Measurements from ENCODE around the gene HBB. TPM values are rescaled to one million over a fixed set of nuclear protein-coding genes. Genes with fewer than 3 reads are reported as not detected.

The HBB gene
- total RNA-seq, 1 donor from 2014 or later, result not detected

DNA sequence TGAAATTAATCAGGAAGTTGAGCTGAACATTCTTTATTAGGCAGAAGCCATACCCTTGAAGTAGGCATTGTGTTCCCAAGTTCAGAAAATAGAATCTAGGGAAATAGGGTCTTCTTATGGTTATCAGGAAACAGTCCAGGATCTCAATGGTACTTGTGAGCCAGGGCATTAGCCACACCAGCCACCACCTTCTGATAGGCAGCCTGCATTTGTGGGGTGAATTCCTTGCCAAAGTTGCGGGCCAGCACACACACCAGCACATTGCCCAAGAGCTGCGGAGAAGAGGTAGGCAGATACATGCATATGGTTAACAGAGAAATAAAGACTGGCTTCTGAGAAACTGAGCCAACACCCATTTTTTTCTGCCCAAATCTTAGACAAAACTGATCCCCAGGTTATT lies 6.0 kb upstream of the HBB start:
- no peaks in the 10 kb centered on the region for H3K4me1 Mint-ChIP-seq (ENCODE audit: low read depth)
- H3K27me3 Mint-ChIP-seq (ENCODE audit: low read depth), result peaks cover 26% of the 10 kb centered on the region
- DNase-seq (ENCODE audit: low spot score), result no peak
- no peaks in the 10 kb centered on the region for H3K36me3 Mint-ChIP-seq (ENCODE audit: low read depth)
- TF ChIP-seq, protein P1, sequence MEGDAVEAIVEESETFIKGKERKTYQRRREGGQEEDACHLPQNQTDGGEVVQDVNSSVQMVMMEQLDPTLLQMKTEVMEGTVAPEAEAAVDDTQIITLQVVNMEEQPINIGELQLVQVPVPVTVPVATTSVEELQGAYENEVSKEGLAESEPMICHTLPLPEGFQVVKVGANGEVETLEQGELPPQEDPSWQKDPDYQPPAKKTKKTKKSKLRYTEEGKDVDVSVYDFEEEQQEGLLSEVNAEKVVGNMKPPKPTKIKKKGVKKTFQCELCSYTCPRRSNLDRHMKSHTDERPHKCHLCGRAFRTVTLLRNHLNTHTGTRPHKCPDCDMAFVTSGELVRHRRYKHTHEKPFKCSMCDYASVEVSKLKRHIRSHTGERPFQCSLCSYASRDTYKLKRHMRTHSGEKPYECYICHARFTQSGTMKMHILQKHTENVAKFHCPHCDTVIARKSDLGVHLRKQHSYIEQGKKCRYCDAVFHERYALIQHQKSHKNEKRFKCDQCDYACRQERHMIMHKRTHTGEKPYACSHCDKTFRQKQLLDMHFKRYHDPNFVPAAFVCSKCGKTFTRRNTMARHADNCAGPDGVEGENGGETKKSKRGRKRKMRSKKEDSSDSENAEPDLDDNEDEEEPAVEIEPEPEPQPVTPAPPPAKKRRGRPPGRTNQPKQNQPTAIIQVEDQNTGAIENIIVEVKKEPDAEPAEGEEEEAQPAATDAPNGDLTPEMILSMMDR (IDR thresholded peaks at IDR 0.05), result no peak
- no peak overlapping the region for H3K4me3 Mint-ChIP-seq (ENCODE audit: unreplicated experiment)
- no peaks in the 10 kb centered on the region for H3K9me3 Mint-ChIP-seq (ENCODE audit: low read depth)
- H3K27ac Mint-ChIP-seq (ENCODE audit: unreplicated experiment), result no peak overlapping the region

DNA sequence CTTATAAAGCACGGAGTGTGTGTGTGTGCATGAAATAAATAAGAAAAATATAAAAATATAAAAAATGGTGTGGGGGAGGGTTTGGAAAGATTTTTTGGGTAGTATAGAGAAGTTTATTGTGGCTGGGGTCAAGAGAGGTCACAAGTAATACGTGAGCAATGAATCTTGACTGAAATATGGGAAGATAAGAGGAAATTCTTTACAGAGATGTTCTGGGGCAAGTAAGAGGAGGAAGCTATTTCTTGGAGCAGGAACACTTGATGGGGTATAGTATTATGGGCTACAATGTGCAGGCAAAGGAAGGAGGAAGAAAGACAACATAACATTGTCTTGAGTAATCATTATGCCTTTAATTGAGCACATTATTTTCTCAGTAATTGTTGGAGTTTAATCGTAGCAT lies 5.3 kb upstream of the HBB start:
- Mint-ChIP-seq H3K4me1 (ENCODE audit: low read depth) (no peaks in the 10 kb centered on the region), H3K27me3 (ENCODE audit: low read depth) (peaks cover 27% of the 10 kb centered on the region), H3K36me3 (ENCODE audit: low read depth) (no peaks in the 10 kb centered on the region), H3K4me3 (ENCODE audit: unreplicated experiment) (no peak overlapping the region), H3K9me3 (ENCODE audit: low read depth) (no peaks in the 10 kb centered on the region), H3K27ac (ENCODE audit: unreplicated experiment) (no peak overlapping the region)
- TF ChIP-seq, protein P1 (IDR thresholded peaks at IDR 0.05), result no peak
- no peak for DNase-seq (ENCODE audit: low spot score)

DNA sequence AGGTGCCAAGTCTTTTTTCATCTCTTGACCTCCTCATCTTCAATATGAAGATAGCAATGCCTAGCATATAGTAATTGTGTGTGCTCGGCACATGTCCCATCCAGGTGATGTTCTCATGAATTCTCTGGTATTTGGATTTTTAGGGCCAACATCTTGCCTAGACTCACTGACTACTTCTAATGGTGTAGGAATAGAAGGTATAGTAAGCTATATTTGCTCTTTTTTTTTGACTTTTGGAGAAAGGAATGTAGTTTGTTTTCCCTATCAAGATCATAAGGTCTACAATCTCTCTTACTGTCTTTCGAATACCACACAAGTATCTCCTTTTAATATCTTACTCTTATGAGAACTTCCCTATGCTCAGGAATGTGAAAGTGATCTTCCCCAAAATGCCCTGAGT lies 4.2 kb upstream of the HBB start:
- Mint-ChIP-seq H3K36me3 (ENCODE audit: low read depth) (no peaks in the 10 kb centered on the region), H3K4me3 (ENCODE audit: unreplicated experiment) (no peak overlapping the region), H3K4me1 (ENCODE audit: low read depth) (no peaks in the 10 kb centered on the region), H3K27ac (ENCODE audit: unreplicated experiment) (no peak overlapping the region), H3K9me3 (ENCODE audit: low read depth) (no peaks in the 10 kb centered on the region), H3K27me3 (ENCODE audit: low read depth) (peaks cover 23% of the 10 kb centered on the region)
- DNase-seq (ENCODE audit: low spot score), result no peak
- TF ChIP-seq, protein P1 (IDR thresholded peaks at IDR 0.05), result no peak

DNA sequence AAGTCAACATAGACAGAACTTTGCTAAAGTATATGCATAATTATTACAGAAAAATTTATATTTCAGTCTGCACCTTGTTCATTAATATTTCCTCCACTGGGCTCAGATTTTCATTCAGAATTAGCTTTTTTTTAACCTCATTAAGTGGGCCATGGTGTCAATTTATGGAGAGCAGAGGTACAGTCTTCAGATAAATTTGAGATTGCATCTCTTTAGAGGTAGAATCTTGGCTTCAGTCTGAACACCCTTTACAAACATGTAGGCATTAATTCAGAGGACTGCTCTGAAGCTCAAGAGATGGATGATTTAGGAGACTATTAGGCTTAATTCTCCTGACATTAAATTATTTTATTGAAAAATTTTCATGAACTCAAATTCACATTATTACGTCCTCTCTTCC lies 3.4 kb upstream of the HBB start:
- Mint-ChIP-seq H3K27me3 (ENCODE audit: low read depth) (peaks cover 15% of the 10 kb centered on the region), H3K9me3 (ENCODE audit: low read depth) (no peaks in the 10 kb centered on the region), H3K4me3 (ENCODE audit: unreplicated experiment) (no peak overlapping the region), H3K36me3 (ENCODE audit: low read depth) (no peaks in the 10 kb centered on the region), H3K27ac (ENCODE audit: unreplicated experiment) (no peak overlapping the region), H3K4me1 (ENCODE audit: low read depth) (no peaks in the 10 kb centered on the region)
- no peak for DNase-seq (ENCODE audit: low spot score)
- TF ChIP-seq, protein P1 (IDR thresholded peaks at IDR 0.05), result no peak

DNA sequence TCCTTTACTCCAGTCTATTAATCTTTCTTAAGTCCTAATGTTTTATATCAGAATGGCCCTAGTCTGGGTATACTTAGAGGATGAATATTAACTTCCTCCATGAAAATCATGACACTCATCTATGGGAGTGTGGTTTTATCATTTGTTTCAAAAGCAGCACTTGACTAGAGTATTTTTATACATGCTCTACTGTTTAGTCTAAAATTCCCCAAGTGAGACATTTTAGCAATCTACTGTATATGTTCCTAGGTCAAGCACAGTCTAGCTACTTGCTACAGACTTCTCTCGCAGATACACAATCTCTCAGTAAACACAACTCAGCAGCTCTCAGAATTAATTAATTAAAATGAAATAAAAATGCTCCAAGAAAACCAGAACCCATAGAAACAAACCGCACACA lies 2.9 kb upstream of the HBB start:
- Mint-ChIP-seq H3K9me3 (ENCODE audit: low read depth) (no peaks in the 10 kb centered on the region), H3K4me1 (ENCODE audit: low read depth) (no peaks in the 10 kb centered on the region), H3K27ac (ENCODE audit: unreplicated experiment) (no peak overlapping the region), H3K36me3 (ENCODE audit: low read depth) (no peaks in the 10 kb centered on the region), H3K4me3 (ENCODE audit: unreplicated experiment) (no peak overlapping the region), H3K27me3 (ENCODE audit: low read depth) (peaks cover 13% of the 10 kb centered on the region)
- no peak for DNase-seq (ENCODE audit: low spot score)
- TF ChIP-seq, protein P1 (IDR thresholded peaks at IDR 0.05), result no peak

All from chondrocyte (in vitro differentiated cells).